Measurements from ENCODE around the gene RHOH.

The RHOH gene

DNA sequence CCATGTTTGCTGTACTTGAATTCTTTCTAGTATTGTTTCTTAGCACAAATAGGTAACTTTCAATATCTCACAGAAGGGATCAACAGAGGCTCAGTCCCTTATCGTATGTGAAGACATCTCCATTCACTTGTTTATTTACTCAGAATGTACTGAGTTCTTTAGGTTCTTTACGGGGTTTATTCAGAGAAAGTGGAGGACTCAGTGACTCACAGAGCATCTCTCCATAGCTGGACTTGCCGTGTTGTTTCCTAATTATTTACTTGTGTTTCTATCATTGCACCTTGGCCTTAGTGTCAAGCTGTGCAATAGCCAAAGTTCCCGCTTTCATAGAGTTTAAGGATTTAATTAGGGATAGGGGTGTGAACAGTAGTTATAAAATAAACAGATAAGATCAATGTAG, 57.1 kb downstream of the RHOH start:
- no peak for DNase-seq (ENCODE audit: low read depth)
- H3K4me3 ChIP-seq (ENCODE audit: low read length) = no peak overlapping the region
- TF ChIP-seq, protein P1, sequence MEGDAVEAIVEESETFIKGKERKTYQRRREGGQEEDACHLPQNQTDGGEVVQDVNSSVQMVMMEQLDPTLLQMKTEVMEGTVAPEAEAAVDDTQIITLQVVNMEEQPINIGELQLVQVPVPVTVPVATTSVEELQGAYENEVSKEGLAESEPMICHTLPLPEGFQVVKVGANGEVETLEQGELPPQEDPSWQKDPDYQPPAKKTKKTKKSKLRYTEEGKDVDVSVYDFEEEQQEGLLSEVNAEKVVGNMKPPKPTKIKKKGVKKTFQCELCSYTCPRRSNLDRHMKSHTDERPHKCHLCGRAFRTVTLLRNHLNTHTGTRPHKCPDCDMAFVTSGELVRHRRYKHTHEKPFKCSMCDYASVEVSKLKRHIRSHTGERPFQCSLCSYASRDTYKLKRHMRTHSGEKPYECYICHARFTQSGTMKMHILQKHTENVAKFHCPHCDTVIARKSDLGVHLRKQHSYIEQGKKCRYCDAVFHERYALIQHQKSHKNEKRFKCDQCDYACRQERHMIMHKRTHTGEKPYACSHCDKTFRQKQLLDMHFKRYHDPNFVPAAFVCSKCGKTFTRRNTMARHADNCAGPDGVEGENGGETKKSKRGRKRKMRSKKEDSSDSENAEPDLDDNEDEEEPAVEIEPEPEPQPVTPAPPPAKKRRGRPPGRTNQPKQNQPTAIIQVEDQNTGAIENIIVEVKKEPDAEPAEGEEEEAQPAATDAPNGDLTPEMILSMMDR (conservative IDR thresholded peaks at IDR 0.05; ENCODE audit: low read length) = no peak

DNA sequence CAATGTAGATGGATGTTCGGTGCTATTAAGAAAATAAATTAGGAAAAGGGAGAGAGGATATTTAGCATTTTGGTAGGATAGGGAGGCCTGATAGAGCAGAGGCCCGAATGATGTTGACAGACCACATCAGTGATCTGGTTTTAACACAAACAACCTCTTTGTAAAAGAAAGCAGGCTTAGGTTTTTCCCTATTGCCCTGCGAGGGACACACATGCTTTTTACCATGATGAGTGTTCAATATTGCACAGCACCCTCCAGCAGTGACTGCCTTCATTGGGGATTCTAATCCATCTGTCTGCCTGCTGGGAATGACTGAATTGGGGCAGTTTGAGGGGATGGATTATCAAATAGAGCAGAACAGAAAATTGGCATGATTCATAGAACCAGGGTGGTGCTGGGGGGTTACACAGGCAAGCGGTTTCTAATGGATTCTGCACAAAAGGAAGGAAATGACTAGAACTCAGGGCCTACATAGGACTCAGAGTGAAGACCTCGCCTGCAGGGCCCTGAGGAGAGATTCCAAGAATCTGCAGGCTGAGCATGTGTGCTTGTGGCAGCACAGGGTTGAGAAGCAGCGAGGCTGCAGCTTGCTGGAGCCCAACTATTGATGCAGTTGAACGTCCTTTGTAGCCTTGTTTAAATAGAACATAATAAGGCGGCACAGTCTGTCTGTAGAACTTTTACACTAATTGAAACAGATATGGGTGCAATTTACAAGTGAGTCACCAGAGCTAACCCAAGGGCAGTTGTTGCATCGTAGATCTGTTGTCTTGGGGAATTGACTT, 58.0 kb downstream of the RHOH start:
- no peak overlapping the region for H3K4me3 ChIP-seq (ENCODE audit: low read length)
- TF ChIP-seq, protein P1 (conservative IDR thresholded peaks at IDR 0.05; ENCODE audit: low read length) = no peak
- peak; percentile 39 for DNase-seq (ENCODE audit: low read depth)

DNA sequence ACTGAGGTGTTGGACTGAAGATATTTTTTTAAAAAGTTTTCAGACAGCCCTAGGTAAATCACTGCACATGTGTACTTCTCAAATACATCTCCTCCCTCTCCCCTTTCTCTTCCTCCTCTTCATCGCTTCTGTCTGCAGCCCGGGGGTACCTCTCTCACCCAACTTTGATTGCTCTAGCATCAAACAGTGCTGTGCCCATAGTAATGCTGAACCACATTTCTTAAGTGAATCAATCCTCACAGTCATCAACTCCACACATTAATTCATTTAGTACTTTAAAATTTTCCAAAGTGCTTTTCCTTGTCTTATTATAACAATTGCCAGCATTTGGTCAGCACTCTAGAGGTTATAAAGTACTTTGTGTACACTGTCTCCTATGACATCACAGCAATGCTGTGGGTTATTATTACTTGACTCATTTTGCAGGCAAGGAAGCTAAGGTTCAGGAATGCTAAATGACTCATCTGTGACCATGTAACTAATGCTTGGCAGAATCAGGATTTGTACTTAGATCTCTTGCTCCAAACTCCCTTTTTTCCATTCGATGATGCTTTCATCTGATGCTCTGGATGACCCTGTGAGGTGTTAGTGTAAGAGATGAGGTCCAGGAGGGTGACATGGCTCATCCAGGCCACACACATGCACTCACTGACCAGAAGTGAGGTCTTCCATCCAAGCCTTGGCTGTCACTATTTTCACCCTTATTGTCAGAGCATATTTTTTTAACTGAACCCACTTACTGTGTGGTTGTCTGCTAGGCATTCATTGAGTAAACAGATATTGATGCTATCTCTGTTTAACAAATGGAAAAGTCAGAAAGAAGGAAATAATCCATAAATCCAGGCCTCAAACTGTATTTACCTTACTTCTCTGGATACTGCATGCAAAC, 58.8 kb downstream of the RHOH start:
- no peak overlapping the region for H3K4me3 ChIP-seq (ENCODE audit: low read length)
- TF ChIP-seq, protein P1 (conservative IDR thresholded peaks at IDR 0.05; ENCODE audit: low read length) = no peak
- DNase-seq (ENCODE audit: low read depth) = peak; percentile 92

DNA sequence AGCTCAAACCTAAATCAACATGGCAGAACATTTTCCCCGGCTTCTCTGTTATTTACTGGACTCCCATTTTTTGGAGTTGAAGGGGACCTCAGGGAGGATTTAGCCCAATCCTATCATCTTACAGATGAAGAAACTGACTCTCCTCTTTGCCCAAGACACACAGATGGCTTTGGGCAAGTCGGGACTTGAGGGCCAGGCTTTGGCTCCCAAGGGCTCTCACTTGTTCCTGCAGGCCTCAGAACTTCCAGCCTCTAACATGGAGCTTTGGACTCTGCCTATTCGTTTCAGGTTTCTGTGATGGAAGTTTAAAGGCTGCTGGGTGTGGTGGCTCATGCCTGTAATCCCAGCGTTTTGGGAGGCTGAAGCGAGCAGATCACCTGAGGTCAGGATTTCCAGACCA, 59.5 kb downstream of the RHOH start:
- DNase-seq (ENCODE audit: low read depth) = no peak
- TF ChIP-seq, protein P1 (conservative IDR thresholded peaks at IDR 0.05; ENCODE audit: low read length) = no peak
- H3K4me3 ChIP-seq (ENCODE audit: low read length) = no peak overlapping the region

DNA sequence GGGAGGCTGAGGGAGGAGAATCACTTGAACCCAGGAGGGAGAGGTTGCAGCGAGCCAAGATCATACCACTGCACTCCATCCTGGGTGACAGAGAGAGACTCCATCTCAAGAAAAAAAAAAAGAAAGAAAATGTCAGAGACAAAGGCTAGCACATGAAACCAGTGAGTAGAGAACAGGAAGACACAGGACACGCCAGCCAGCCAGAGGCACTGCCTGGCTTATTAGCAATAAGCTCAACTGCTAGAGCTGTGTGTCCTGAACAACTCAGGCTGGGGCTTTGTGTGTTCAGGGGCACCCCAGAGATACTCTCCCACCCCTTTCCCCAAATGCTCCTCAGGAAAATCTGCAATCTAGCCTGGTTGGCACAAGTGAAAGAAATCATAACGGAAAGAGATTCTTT, 60.0 kb downstream of the RHOH start:
- H3K4me3 ChIP-seq (ENCODE audit: low read length) = no peak overlapping the region
- TF ChIP-seq, protein P1 (conservative IDR thresholded peaks at IDR 0.05; ENCODE audit: low read length) = no peak
- DNase-seq (ENCODE audit: low read depth) = no peak

DNA sequence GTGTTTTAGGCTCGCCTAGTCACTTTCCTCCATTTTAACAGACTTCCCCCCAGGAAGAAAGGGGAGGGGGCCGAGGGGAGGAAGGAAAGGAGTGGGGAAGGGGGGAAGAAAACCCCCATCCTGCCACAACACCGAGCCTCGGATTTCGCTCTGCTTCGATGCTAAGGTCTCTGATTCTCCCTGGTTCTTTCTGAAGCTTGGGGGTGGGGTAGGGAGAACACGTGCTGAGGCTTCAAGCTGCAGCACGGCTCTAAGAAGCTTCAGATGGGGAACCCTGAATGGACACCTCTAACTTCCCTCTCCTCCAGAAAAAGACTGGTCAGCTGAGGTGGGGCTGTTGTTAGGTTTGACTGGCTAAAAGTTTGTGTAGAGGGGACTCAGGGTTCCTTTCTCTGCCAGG, 61.8 kb downstream of the RHOH start:
- no peak overlapping the region for H3K4me3 ChIP-seq (ENCODE audit: low read length)
- TF ChIP-seq, protein P1 (conservative IDR thresholded peaks at IDR 0.05; ENCODE audit: low read length) = no peak
- DNase-seq (ENCODE audit: low read depth) = no peak

Data from AG10803 (cell line).